Activated T-helper 9 cell treated with anti-CD3 and anti-CD28 coated beads, Interleukin-2, amount 50 U/mL, for 16 hours (primary cell): Measurements from ENCODE around the gene PRR11.
"Not testable (repeated sequence)": the region's sequence is repeated elsewhere in the genome, so short reads cannot be mapped to it uniquely, and the experiment has no call there.

Source experiments
- DNase-seq: peaks from one replicate; pipeline ENCODE4 v3.0.0-alpha.2; 2020; ENCODE audit warnings: low read depth

PRR11 gene

DNA sequence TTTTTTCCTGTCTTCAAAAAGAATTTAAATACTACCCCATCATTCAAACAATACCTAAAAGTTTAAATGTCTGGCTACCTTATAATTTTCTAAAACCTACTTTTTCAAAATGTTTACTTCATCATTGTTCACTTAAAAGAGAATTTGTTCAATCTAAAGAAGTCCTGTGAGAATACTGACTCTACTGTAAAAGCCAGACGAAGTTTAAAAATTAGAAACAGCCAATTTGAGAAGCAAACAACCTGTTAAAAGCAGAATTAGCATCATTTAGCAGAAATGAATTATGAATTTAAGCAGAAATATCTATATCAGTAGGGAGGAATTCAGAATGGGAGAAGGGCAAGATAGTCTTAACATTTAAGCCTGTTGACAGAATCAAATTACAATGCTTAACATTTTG, 2.6 kb upstream of the PRR11 start:
- DNase-seq: no peak

DNA sequence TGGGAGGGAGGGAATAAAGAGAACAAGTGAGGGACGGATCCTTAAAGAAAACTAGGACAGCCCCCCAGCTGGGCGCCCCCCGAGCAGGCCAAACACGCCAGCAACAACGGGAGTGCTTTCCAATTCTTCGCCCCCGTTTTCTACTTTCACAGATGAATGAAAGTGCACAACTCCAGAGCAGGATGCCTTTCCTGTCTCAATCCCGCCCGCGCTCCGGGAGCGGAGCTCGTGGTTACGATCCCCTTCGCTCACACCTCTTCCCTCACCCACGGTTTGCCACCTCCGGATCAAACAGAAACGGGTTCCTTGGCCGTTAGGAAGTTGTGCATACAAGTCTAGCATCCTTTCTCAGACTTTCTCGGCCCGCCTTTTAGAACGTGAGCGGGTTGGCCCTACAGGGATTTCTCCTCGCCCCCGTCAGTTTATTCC, 1.2 kb upstream of the PRR11 start:
- DNase-seq: peak; percentile 6

DNA sequence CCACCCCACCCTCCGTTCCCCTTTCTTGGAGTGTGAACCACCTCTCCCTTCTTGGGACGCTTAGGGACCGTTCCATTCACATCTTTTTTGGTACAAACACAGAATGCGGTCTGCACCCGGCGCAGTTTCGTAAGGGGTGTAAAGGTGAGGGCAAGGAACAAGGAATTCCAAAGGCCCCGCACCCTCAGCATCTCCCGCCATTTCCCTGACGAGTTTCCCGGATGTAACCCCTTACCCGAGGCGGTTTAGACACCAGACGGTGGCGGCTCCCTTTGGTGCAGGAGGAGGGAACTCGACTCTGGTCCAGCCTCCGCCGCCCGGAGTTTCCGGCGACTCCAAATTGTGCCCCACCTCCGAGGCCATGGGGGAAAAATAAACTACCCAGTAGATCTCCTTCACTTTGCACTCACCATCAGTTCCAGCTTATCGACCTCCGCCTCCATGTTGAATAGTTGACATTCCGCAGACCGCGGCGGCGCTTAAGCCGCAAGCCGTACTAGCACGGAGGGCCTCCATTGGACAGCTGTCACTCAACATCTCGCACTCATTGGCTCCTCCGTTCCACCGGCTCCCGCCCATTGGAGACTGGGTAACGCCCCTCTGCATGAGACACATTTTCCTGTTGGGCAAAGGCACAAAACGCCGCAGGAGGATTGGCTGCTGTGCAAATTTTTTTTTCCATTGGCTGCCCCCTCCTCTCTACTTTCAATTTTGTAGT, 666 bp upstream of the PRR11 start, which contains the start of gene SKA2:
TSS of gene SKA2 (minus strand) at position 466 of the 718 bp plus-strand sequence. CDS start at position 443, 23 bp downstream.
- peak; percentile 95 for DNase-seq

DNA sequence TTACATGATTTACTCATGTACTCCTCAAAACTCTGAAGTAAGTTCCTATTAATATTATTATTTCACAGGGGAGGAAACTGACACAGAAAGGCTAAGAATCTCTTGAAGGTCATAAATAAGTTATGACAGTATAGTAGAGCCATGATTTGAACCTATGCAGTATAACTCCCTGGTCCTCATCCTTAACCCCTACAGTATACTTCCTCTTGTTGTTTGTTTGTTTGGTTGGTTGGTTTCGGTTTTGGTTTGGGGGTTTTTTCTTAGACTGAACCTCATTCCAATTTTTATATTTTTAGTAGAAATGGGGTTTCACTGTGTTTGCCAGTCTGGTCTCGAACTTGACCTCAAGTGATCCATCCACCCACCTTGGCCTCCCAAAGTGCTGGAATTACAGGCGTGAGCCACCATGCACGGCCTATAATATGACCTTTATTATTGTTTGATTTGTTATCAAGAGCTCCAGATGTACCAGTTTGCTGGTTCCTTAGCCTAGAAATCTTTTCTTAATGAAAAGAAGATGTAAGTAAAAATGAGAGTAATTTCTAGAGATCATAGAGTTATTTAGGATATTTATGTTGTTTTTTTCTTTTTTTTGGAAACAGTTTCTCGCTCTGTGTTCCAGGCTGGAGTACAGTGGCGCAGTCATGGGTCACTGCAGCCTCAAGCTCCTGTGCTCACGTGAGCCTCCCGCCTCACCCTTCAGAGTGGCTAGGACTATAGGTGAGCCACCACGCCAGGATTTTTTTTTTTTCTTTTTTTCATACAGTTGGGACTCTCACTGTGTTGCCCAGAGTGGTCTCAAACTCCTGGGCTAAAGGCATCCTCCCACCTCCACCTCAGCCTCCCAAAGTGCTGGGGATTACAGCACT, 4.8 kb downstream of the PRR11 start:
- DNase-seq: no peak

DNA sequence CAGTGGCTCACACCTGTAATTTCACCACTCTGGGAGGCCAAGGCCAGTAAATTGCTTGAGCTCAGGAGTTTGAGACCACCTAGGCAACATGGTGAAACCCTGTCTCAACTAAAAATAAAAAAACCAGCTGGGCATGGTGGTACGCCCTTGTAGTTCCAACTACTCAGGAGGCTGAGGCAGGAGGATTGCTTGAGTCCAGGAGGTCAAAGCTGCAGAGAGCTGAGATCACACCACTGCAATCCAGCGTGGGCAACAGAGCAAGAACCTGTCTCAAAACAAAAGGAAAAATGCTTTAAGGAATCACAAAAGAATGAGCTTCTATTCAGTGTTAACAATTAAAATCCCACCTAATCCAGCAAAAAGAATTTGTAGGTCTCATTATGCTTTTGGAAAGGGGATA, 5.9 kb downstream of the PRR11 start:
- no peak for DNase-seq

DNA sequence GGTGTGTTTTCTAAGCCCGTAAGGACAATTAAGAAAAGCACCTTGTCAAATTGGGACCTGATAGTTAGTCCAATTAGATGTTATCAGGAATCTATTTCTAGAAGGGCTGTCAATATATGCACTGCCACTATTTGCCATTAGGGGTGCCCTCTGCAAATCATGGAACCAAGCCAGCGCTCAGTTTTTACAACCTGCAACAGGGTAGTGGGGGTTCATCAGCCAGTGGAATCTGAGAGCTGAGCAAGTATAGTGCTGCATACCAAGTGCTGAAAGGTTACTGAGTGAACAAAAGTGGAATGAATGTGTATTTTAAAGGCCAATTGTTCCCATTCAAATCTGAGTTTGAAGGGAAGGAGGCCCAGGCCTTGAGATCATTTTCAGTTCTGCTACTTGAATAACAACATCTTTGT, 10.4 kb downstream of the PRR11 start:
- peak; percentile 23 for DNase-seq

DNA sequence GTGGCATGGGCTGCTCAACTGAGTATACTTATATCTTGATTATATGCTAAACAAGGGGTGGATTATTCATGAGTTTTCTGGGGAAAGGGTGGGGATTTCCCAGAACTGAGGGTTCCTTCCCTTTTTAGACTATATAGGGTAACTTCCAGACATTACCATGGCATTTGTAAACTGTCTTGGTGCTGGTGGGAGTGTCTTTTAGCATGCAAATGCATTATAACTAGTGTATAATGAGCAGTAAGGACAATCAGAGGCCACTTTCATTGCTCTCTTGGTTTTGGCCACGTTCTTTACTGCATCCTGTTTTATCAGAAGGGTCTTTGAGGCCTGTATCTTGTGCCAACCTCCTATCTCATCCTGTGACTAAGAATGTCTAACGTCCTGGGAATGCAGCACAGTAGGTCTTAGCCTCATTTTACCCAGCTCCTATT, 12.0 kb downstream of the PRR11 start:
- DNase-seq: no peak

DNA sequence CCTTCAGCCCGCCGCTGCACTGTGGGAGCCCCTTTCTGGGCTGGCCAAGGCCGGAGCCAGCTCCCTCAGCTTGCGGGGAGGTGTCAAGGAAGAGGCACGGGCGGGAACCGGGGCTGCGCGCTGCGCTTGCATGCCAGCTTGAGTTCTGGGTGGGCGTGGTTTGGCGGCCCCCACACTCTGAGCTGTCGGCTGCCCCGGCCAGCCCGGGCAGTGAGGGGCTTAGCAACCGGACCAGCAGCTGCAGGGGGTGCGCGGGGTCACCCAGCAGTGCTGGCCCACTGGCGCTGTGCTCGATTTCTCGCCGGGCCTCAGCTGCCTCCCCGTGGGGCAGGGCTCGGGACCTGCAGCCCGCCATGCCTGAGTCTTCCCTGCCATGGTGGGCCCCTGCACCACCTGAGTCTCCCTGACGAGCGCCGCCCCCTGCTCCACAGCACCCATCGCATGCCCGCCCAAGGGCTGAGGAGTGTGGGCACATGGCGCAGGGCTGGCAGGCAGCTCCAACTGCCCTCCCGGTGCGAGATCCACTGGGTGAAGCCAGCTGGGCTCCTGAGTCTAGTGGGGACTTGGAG, 17.0 kb downstream of the PRR11 start:
- no peak for DNase-seq

DNA sequence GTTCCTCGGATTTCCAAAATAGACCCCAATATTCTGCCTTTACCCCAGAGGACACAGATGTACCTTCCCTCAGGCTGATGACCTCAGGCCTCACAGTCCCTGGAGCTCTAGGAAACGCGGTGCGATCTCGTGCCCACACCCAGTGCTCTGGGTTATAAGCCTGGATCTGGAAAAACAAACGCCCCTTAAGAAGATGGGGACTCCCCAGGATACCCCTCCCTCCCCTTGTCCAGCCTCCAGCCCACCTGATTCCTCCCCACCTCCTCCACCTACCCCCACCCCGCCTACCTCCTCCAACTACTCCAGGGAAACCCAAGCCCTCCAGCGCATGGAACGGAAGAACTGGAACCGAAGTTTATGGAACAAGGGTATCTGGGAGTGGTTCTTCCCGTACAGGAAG, 19.1 kb downstream of the PRR11 start:
- DNase-seq: no peak

DNA sequence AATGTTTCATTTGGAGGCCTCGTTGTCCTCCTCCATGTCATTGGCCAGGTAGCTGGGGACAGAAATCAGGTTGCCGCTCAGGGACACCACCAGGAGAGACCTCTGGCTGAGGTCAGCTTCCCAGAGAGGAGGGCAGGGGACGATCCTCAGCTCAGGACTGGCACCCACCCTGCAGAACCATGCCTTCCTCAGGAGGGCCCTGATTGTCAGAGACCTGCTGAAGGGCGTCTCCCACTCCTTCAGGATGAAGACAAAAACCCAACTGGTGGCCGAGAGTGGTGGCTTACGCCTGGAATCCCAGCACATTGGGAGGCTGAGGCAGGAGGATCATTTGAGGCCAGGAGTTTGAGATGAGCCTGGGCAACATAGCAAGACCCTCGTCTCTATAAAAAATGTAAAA, 19.5 kb downstream of the PRR11 start:
- DNase-seq: no peak

DNA sequence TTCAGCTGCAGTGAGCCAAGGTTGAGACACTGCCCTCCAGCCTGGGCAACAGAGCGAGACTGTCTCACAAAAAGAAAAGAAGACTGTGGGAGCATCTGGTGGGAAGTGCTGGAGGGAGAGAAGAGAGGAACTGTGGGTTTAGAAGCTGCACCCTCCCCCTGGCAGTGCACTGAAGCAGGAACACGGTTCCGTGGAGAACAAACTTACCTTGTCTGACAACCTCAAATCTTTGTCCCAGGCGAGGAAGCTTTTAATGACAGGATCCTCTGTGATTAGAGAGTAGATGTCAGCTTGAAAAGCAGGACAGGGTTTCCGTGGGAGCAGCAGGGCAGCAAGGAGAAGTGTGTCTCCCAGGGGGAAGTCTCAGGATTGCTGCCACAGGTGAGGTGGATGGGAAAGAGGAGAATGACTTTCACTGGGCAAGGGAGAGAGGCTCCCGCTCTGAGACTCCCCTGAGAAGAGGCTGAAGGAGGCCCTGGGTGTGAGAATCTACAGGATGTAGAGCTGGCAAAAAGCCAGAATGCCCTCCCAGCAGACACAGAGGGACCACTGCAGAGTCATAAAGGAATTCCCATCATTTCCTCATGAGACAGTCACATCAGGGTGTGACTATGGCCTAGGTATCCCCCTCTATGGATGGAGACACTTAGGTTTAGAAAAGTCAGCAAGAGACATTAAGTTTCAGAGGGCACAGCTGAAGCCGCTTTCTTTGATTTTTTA, 22.9 kb downstream of the PRR11 start:
- no peak for DNase-seq

DNA sequence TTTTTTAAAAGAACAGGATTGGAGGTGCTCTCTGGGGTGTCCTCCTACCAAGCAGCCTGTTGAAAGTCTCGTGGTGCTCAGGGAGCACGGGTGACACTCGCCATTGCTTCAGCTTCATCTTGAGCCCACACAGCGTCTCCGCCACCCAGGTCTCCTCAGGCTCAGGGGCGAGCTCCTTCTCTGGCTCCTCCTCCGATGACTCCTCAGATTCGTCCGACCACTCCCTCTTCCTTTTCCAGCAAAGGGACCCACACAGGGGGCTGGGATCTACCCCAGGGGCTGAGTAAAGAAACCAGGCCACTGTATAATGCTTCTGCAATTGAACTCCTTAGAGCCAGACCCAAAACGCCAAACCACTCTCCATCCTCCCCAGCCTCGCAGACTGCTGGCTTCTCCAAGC, 24.1 kb downstream of the PRR11 start:
- DNase-seq: not testable (repeated sequence)

DNA sequence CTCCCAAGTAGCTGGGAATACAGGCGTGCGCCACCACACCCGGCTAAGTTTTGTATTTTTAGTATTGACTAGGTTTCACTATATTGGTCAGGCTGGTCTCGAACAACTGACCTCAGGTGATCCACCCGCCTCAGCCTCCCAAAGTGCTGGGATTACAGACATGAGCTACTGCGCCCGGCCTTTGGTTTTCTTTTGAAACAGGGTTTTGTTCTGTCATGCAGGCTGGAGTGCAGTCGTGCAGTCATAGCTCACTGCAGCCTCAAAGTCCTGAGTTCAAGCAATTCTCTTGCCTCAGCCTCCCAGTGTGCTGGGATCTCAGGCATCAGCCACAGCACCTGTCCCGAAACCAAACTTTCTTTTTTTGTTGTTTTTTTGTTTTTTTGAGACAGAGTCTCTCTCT, 25.1 kb downstream of the PRR11 start:
- DNase-seq: no peak

DNA sequence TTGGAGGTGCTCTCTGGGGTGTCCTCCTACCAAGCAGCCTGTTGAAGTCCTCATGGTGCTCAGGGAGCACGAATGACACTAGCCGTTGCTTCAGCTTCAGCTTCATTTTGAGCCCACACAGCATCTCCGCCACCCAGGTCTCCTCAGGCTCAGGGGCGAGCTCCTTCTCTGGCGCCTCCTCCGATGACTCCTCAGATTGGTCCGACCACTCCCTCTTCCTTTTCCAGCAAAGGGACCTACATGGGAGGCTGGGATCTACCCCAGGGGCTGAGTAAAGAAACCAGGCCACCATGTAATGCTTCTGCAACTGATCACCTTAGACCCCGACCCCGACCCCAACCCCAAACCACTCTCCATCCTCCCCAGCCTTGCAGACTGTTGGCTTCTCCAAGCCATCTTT, 25.9 kb downstream of the PRR11 start:
- DNase-seq: no peak

DNA sequence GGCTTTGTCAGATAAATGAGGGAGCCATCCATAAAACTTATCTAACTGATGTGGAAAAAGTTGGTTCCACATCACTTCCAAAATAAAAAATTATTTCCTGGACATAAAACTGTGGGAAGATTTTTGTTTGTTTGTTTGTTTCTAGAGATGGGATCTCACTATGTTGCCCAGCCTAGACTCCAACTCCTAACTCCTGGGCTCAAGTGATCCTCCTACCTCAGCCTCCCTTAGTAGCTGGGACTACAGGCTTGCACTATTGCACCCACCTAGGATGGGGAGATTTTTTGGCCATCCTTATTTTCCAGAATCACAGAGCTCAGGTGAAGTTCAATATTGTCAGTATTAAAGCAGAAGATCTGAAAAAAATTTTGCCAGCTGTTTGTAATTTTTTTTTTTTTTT, 30.5 kb downstream of the PRR11 start:
- DNase-seq: no peak

DNA sequence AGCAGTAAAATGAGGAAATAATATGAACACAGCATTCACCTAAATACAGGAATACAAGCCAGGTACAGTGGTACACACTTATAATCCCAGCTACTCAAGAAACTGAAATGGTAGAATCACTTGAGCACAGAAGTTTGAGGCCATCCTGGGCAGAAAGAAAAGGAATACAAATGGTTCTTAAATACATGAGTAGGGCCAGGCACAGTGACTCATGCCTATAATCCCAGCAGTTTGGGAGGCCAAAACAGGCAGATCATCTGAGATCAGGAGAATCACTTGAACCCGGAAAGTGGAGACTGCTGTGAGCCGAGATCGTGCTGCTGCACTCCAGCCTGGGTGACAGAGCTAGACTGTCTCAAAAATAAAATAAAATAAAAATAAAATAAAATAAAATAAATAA, 31.3 kb downstream of the PRR11 start:
- DNase-seq: no peak

DNA sequence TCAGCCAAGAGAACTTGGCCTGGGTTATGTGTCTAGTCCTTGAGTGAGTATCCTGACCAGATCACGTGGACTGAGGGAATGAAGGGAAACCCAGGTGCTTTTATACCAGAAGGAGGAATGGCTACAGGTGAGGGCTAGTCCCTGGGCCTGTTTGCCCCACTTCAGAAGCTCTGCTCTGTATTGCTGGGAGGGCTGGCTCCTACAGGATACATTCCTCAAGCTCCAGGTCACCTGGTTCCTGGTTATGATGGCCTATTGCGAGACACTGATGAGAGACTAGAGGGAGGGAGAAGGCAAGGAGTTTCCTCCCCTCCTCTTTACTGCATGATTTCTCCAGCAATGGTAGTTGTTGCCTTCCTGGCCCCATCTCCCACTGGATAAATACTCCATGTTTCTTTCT, 35.3 kb downstream of the PRR11 start:
- DNase-seq: no peak

DNA sequence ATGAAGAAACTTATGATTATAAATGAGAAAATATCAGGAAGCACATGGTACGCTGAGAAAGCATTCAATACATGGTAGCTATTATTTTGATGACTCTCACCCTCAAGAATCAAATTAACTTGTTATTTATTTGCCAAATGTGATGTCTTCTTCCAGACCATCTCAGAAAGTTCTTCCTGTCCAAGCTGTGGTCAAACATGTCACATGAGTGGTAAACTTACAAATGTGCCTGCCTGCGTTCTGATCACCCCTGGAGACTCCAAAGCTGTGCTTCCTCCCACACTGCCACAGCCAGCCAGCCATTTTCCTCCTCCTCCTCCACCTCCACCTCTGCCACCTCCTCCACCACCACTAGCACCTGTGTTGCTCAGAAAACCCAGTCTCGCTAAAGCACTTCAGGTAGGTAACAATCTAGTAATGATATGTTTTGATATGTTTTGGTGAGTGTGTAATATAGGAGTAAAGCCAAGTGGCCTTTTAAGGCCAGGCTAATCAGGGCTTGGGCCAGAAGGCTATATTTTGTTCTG, 37.9 kb downstream of the PRR11 start:
- DNase-seq: no peak

DNA sequence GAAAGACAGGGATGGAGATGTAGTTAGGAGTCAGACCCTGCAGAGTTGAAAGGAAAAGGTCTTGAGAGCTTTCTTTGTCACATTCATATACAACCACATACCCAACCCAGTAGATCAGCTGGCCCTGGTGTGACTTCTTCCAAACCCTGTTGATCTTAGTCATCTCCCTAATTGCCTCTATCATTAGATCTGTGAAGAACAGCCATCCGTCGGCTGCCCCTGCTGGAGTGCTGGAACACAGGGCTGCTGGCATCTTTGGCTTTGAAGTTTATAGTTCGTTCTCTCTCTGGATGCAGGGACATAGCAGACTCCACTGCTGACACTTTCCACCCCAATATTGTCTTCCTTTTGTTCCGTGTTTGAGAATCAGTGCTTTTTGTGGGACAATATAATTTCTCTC, 43.9 kb downstream of the PRR11 start:
- no peak for DNase-seq

DNA sequence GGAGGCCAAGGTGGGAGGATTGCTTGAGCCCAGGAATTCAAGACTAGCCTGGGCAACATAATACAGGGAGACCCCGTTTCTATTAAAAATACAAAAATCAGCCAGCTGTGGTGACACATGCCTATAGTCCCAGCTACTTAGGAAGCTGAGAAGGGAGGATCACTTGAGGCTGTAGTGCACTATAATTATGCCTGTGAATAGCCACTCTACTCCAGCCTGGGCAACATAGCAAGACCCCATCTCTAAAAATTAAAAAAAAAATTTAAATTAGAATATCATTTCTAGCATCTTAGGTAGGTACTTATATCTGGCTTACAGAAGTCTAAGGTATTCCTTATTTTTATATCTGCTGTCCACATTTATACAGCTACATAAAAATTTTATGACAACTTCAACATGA, 46.8 kb downstream of the PRR11 start:
- no peak for DNase-seq

DNA sequence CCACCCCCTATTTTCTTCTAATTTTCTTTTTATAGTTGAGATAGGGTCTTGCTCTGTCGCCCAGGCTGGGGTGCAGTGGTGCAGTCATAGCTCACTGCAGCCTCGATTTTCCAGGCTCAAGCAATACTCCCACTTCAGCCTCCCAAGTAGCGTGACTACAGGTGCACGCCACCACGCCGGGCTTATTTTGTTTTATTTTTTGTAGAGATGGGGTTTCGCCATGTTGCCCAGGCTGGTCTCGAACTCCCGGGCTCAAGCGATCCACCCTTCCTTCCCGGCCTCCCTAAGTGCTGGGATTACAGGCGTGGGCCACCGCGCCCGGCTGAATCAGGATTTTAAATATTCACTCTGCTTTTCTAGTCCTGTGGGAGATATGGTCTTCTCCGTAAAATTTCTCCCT, 63.8 kb downstream of the PRR11 start:
- no peak for DNase-seq

DNA sequence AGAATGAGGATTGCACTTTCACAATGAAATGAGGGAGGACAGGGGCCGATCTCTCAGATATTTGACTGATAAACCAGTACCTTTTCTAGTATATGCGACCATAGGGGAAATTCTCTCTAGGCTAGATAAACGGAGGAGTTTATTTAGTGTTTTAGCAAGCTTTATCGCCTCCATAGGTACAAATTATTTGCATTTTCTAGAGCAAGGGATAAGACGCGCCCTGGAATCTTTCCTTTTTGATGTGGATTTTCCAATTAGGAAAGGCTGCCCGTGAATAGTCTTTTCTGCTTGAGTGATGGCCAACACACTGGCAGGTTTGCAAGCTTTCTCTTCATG, 64.4 kb downstream of the PRR11 start:
- no peak for DNase-seq
